H1 (cell line): ENCODE data around the gene COQ8B. TPM values are rescaled to one million over a fixed set of nuclear protein-coding genes. Genes with fewer than 3 reads are reported as not detected.

Experiments used
- CTCF ChIA-PET: fragments of 300-600 bp; sonication (Branson Sonifier 250); formaldehyde crosslinking; loops from one replicate; lab custom pipeline; 2021; ENCODE audit not compliant: partially characterized antibody; lab: Charles Lee
- POLR2A ChIA-PET: fragments of 300-600 bp; sonication (Branson Sonifier 250); formaldehyde crosslinking; loops from one replicate; lab custom pipeline; 2021; ENCODE audit warnings: inconsistent platforms; ENCODE audit not compliant: partially characterized antibody; lab: Charles Lee
- DNase-seq, 2 experiments: peaks; one replicate each; pipeline versions ENCODE4 v3.0.0 to v3.0.0-alpha.2; 2010 to 2022; ENCODE audit warnings: low spot score in 2 of 2, low read depth in 1 of 2, mixed read lengths in 1 of 2
- FAIRE-seq: peaks from 2 replicates; lab custom pipeline; 2011; peaks lifted over from hg19 to GRCh38; lab: Jason Lieb, UNC
- H2AFZ ChIP-seq: 2 replicates; pipeline ENCODE4 v1.8.1; 2012; ENCODE audit warnings: low read length, inconsistent platforms
- H2AK5ac ChIP-seq: 2 replicates; pipeline ENCODE4 v1.6.1; 2013; ENCODE audit warnings: low read depth, low read length
- H2BK120ac ChIP-seq: replicated peaks from 2 replicates; pipeline ENCODE3; 2013; ENCODE audit warnings: low read depth, low read length, inconsistent platforms
- H2BK12ac ChIP-seq: 2 replicates; pipeline ENCODE4 v1.6.1; 2013; ENCODE audit warnings: low read depth, low read length
- H2BK15ac ChIP-seq: 2 replicates; pipeline ENCODE4 v1.6.1; 2013; ENCODE audit warnings: low read length
- H2BK20ac ChIP-seq: 2 replicates; pipeline ENCODE4 v1.6.1; 2013; ENCODE audit warnings: low read length
- H2BK5ac ChIP-seq: 2 replicates; pipeline ENCODE4 v1.6.1; 2013; ENCODE audit warnings: low read depth, low read length
- H3K14ac ChIP-seq: 2 replicates; pipeline ENCODE4 v1.6.1; 2013; ENCODE audit warnings: inconsistent platforms; ENCODE audit not compliant: insufficient read length
- H3K18ac ChIP-seq: 2 replicates; pipeline ENCODE4 v1.6.1; 2013; ENCODE audit warnings: low read length; ENCODE audit errors: extremely low read depth
- H3K23ac ChIP-seq: 2 replicates; pipeline ENCODE4 v1.6.1; 2013; ENCODE audit warnings: inconsistent platforms; ENCODE audit not compliant: insufficient read length
- H3K23me2 ChIP-seq: 2 replicates; pipeline ENCODE4 v1.6.1; 2013; ENCODE audit warnings: low read depth, low read length
- H3K27ac ChIP-seq: 2 replicates; pipeline ENCODE4 v1.6.1; 2011; ENCODE audit warnings: low read depth, low read length, inconsistent platforms
- H3K27me3 ChIP-seq, 4 experiments: replicated peaks in 1 of 4; 1 replicate in 1 of 4; 2 replicates in 3 of 4; pipeline versions ENCODE4 v1.6.1 to v1.8.1; 2011 to 2013; ENCODE audit warnings: low read length in 3 of 4, mild to moderate bottlenecking in 3 of 4, inconsistent platforms in 2 of 4, mixed read lengths in 2 of 4, moderate library complexity in 1 of 4; ENCODE audit not compliant: control insufficient read depth in 3 of 4, insufficient read depth in 3 of 4; ENCODE audit errors: extremely low read depth in 1 of 4
- H3K36me3 ChIP-seq, 4 experiments: 2 replicates each; pipeline versions ENCODE4 v1.6.1 to v1.8.1; 2011 to 2013; ENCODE audit warnings: mild to moderate bottlenecking in 4 of 4, low read length in 3 of 4, moderate library complexity in 2 of 4, control low read depth in 1 of 4, inconsistent platforms in 1 of 4; ENCODE audit not compliant: insufficient read depth in 4 of 4, control insufficient read depth in 2 of 4
- H3K4ac ChIP-seq: replicated peaks from 2 replicates; pipeline ENCODE3; 2013; ENCODE audit warnings: low read length, low read depth, mixed read lengths, inconsistent platforms; ENCODE audit not compliant: insufficient read length
- H3K4me1 ChIP-seq, 4 experiments: replicated peaks in 1 of 4; 1 replicate in 1 of 4; 2 replicates in 3 of 4; pipeline versions ENCODE4 v1.6.1 to v1.8.1; 2011 to 2013; ENCODE audit warnings: low read length in 3 of 4, inconsistent platforms in 2 of 4, mixed read lengths in 1 of 4; ENCODE audit not compliant: insufficient read depth in 4 of 4, control insufficient read depth in 3 of 4
- H3K4me2 ChIP-seq, 2 experiments: 2 replicates each; pipeline versions ENCODE4 v1.6.1 to v1.8.1; 2011 to 2013; ENCODE audit warnings: low read depth in 2 of 2, low read length in 2 of 2, control low read depth in 1 of 2, inconsistent platforms in 1 of 2, mild to moderate bottlenecking in 1 of 2; ENCODE audit not compliant: insufficient read depth in 1 of 2
- H3K4me3 ChIP-seq, 4 experiments: fragments of 200-600, 300-600 bp in 1 of 4; sonication (generic), shearing (Covaris generic), sonication (Bioruptor Twin) in 1 of 4; 2 replicates each; pipeline versions ENCODE4 v1.5.1 to v1.8.1; 2011 to 2016; ENCODE audit warnings: low read length in 4 of 4, low read depth in 3 of 4, control low read depth in 2 of 4, inconsistent platforms in 2 of 4, mild to moderate bottlenecking in 2 of 4, mixed read lengths in 1 of 4, moderate library complexity in 1 of 4; ENCODE audit not compliant: insufficient read depth in 2 of 4; ENCODE audit errors: extremely low read depth in 1 of 4
- H3K56ac ChIP-seq: replicated peaks from 2 replicates; pipeline ENCODE3; 2013; ENCODE audit warnings: low read depth, mild to moderate bottlenecking, mixed read lengths, low read length, inconsistent platforms; ENCODE audit not compliant: insufficient read length
- H3K79me1 ChIP-seq: 2 replicates; pipeline ENCODE4 v1.6.1; 2013; ENCODE audit warnings: low read depth, low read length, control low read depth
- H3K79me2 ChIP-seq, 2 experiments: 2 replicates each; pipeline versions ENCODE4 v1.6.1 to v1.8.1; 2012 to 2013; ENCODE audit warnings: low read length in 2 of 2, mild to moderate bottlenecking in 2 of 2, inconsistent platforms in 1 of 2; ENCODE audit not compliant: insufficient read depth in 2 of 2, control insufficient read depth in 1 of 2
- H3K9ac ChIP-seq, 4 experiments: replicated peaks in 1 of 4; 1 replicate in 1 of 4; 2 replicates in 3 of 4; pipeline versions ENCODE4 v1.6.1 to v1.8.1; 2011 to 2013; ENCODE audit warnings: low read depth in 3 of 4, low read length in 3 of 4, control low read depth in 2 of 4, mild to moderate bottlenecking in 2 of 4, moderate library complexity in 2 of 4, inconsistent platforms in 1 of 4; ENCODE audit errors: extremely low read depth in 1 of 4
- H3K9me3 ChIP-seq, 2 experiments: 2 replicates each; pipeline versions ENCODE4 v1.6.1 to v1.8.1; 2012 to 2013; ENCODE audit warnings: mild to moderate bottlenecking in 2 of 2, moderate library complexity in 2 of 2, control low read depth in 1 of 2, inconsistent platforms in 1 of 2, low read depth in 1 of 2, low read length in 1 of 2, mixed read lengths in 1 of 2; ENCODE audit not compliant: insufficient read depth in 2 of 2
- H4K20me1 ChIP-seq, 2 experiments: replicated peaks in 1 of 2; 2 replicates each; pipeline versions ENCODE3 to v1.8.1; 2011 to 2013; ENCODE audit warnings: inconsistent platforms in 2 of 2, low read length in 2 of 2, mild to moderate bottlenecking in 1 of 2; ENCODE audit not compliant: insufficient read depth in 2 of 2, control insufficient read depth in 1 of 2
- H4K5ac ChIP-seq: 2 replicates; pipeline ENCODE4 v1.6.1; 2013; ENCODE audit warnings: low read length, low read depth, mixed read lengths, inconsistent platforms; ENCODE audit not compliant: insufficient read length
- H4K8ac ChIP-seq: 2 replicates; pipeline ENCODE4 v1.8.0; 2013; ENCODE audit warnings: mild to moderate bottlenecking, moderate library complexity, low read length, inconsistent platforms; ENCODE audit not compliant: insufficient read depth; ENCODE audit errors: extremely low read depth
- H4K91ac ChIP-seq: replicated peaks from 2 replicates; pipeline ENCODE3; 2013; ENCODE audit warnings: low read length, mixed read lengths, inconsistent platforms; ENCODE audit not compliant: insufficient read length
- BRCA1 ChIP-seq: IDR thresholded peaks from 2 replicates; pipeline ENCODE4 v1.6.1; 2012; ENCODE audit warnings: low read depth, low read length, improper control_type of control experiment
- POLR2AphosphoS5 ChIP-seq: IDR thresholded peaks from 2 replicates; pipeline ENCODE4 v1.6.1; 2011; ENCODE audit warnings: low read depth, low read length
- SP1 ChIP-seq: IDR thresholded peaks from 2 replicates; pipeline ENCODE4 v1.6.1; 2011; ENCODE audit warnings: low read depth, low read length
- WGBS, 2 experiments: shearing (Covaris generic) in 1 of 2; methylation state at CpG; one replicate each; pipeline versions ENCODE4 v1.1.6 to v1.1.7; 2013 to 2015; ENCODE audit warnings: low lambda C conversion rate in 2 of 2, mixed read lengths in 2 of 2, inconsistent platforms in 1 of 2, low coverage in 1 of 2, missing lambda C conversion rate in 1 of 2; ENCODE audit not compliant: insufficient replicate concordance in 2 of 2, insufficient coverage in 1 of 2, insufficient read length in 1 of 2; ENCODE audit errors: extremely low coverage in 1 of 2, missing lambda C conversion rate in 1 of 2; 5-methylcytosine and 5-hydroxymethylcytosine counted together
- polyA plus RNA-seq, 7 experiments: library from polyadenylated mRNA; depleted of rRNA in 3 of 7; stranded (reverse) in 5 of 7; unstranded in 2 of 7; fragments of >200 nt in 5 of 7; fragments of 200-250 nt in 2 of 7; gene quantifications; 1 replicate in 5 of 7; 2 replicates in 1 of 7; 4 replicates in 1 of 7; pipeline versions ENCODE4 v1.2.1 to v1.2.3, GENCODE V29; 2011 to 2013; ENCODE audit warnings: missing spikeins in 2 of 7, mixed read lengths in 2 of 7
- total RNA-seq: library from RNA; stranded (reverse); fragmentation: NEBNext Ultra II Directional; extraction: Animal tissue kit (Norgen Biotek cat#: 25700); gene quantifications from 2 replicates; pipeline ENCODE4 v1.2.1, GENCODE V29; 2021

Gene COQ8B
- total and polyA plus RNA-seq, 2 of the 8 experiments (the other 6 are each of a cell fraction or from before 2014, with no cell fraction given) = 41.7 to 46.1 TPM

DNA sequence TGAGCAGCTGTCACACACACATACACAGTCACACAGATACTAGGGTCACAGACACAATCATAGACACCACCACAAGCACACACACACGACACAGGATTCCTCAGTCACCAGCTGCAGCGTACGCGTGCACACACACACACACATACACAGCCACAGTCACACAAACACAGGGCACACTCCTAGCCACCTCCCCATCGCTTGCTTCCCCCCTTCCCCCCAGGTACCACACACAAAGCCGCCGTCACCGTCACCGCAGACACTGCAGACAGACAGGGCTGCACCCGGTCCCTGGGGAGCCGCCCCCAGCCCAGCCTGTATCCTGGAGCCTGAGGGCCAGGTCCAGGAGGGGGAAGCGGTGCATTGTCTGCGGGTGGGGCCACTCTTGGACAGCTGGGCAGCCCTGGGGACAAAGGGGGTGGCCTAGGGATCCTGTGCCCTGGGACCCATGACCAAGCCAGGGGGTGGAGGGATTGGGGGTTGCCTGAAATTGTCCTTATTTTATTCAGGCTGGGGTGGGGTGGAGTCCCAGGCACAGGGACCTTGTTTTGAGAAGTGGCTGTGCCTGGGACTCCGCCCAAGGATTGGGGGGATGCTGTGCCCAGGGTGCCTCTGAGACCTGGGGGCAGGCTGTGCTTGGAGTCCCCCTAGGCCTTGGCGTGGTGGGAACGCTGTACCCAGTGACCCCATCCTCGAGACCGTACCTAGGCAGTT, 27.2 kb downstream of the COQ8B start:
- Histone ChIP-seq H2AFZ (no peak overlapping the region), H2BK20ac (no peak overlapping the region), H3K9ac (peak overlapping the region; percentile 46 to 80 (median 71)), H3K36me3 (peaks cover 0 to 22% (median 10%) of the 10 kb centered on the region in 4 experiments; a peak in 5 of 8 replicates), H3K23ac (no peak overlapping the region), H2BK12ac (peak overlapping the region; percentile 88; the same call in 1 of the 2 replicates), H3K79me2 (peaks cover 0 to 21% of the 10 kb centered on the region in 2 experiments; a peak in 3 of 4 replicates), H3K14ac (no peak overlapping the region), H4K5ac (peak overlapping the region; percentile 65), H3K27ac (no peak overlapping the region), H2BK120ac (no peak overlapping the region), H3K4ac (no peak overlapping the region), H3K4me2 (peak overlapping the region; percentile 94 to 98), H4K20me1 (peaks cover 6 to 21% of the 10 kb centered on the region in 2 experiments), H4K8ac (peak overlapping the region; percentile 7; the same call in 1 of the 2 replicates), H2AK5ac (peak overlapping the region; percentile 75; the same call in 1 of the 2 replicates), H4K91ac (peak overlapping the region; percentile 14), H2BK15ac (peak overlapping the region; percentile 61; the same call in 1 of the 2 replicates), H3K9me3 (no peaks in the 10 kb centered on the region), H2BK5ac (0 out of 2 replicates have a peak overlapping the region, but pooled peaks have one; percentile 40), H3K23me2 (peaks cover 16% of the 10 kb centered on the region), H3K18ac (peak overlapping the region; percentile 71; the same call in 1 of the 2 replicates), H3K56ac (no peak overlapping the region), H3K79me1 (peaks cover 12% of the 10 kb centered on the region), H3K4me3 (peak overlapping the region; percentile 54 to 76 (median 70)), H3K27me3 (no peaks in the 10 kb centered on the region), H3K4me1 (peaks cover 0 to 25% (median 15%) of the 10 kb centered on the region in 4 experiments; a peak in 6 of 7 replicates)
- FAIRE-seq = no peak
- peak in 1 of 2 experiments; percentile 58 for DNase-seq
- CTCF ChIA-PET = interaction anchor here (0.7 to 0.9 kb wide), 2 partner anchors 9 to 26 kb away, joined by 3 read pairs; no protein-coding TSS in a partner anchor
- POLR2A ChIA-PET = interaction anchor here (1.2 kb wide), 1 partner anchor 9 kb away, joined by 4 read pairs; no protein-coding TSS in a partner anchor
- WGBS, 2 experiments = 41% methylated on average over 18 of the region's 18 CpGs; no CpG with 5 or more reads in 1 of the 2 experiments
- TF ChIP-seq SP1 (no peak), POLR2AphosphoS5 (no peak), BRCA1 (no peak)
